HepG2 (cell line): Measurements from ENCODE around the gene MVK. TPM values are rescaled to one million over a fixed set of nuclear protein-coding genes. Genes with fewer than 3 reads are reported as not detected.
A peak's percentile ranks its signal among the peaks of the same experiment; 100 is the strongest.

Source experiments
- ATF6 ChIP-seq: sonication (generic); formaldehyde crosslinking; conservative IDR thresholded peaks from 2 replicates; pipeline ENCODE4 v1.4.0; 2020; ENCODE audit warnings: missing genetic modification reagents
- GATAD1 ChIP-seq: IDR thresholded peaks from 2 replicates; pipeline ENCODE4 v1.6.1; 2016; ENCODE audit warnings: missing genetic modification reagents, missing compliant biosample characterization
- HNF4A ChIP-seq: sonication (generic); formaldehyde crosslinking; IDR thresholded peaks from 2 replicates; pipeline ENCODE4 v1.4.0; 2020; ENCODE audit warnings: missing genetic modification reagents
- MXD1 ChIP-seq: sonication (generic); formaldehyde crosslinking; IDR thresholded peaks from 2 replicates; pipeline ENCODE4 v1.4.0; 2020; ENCODE audit warnings: mild to moderate bottlenecking, missing genetic modification reagents
- NFYB ChIP-seq: sonication (generic); formaldehyde crosslinking; IDR thresholded peaks from 2 replicates; pipeline ENCODE4 v1.4.0; 2020; ENCODE audit warnings: missing genetic modification reagents
- NFYC ChIP-seq: IDR thresholded peaks from 2 replicates; pipeline ENCODE4 v1.6.1; 2016; ENCODE audit warnings: missing genetic modification reagents, missing compliant biosample characterization
- NR3C1 ChIP-seq: sonication (generic); formaldehyde crosslinking; IDR thresholded peaks from 2 replicates; pipeline ENCODE4 v1.4.0; 2020; ENCODE audit warnings: missing genetic modification reagents
- PRDM15 ChIP-seq: sonication (generic); formaldehyde crosslinking; IDR thresholded peaks from 2 replicates; pipeline ENCODE4 v1.4.0; 2020; ENCODE audit warnings: missing genetic modification reagents
- RNF2 ChIP-seq: fragments of 450-650 bp; conservative IDR thresholded peaks from 2 replicates; pipeline ENCODE4 v1.6.1; 2016; ENCODE audit warnings: low read depth
- THYN1 ChIP-seq: sonication (generic); formaldehyde crosslinking; IDR thresholded peaks from 2 replicates; pipeline ENCODE4 v1.8.1; 2023; ENCODE audit warnings: low read depth, mild to moderate bottlenecking, moderate library complexity, missing genetic modification reagents, borderline replicate concordance
- ZNF292 ChIP-seq: sonication (generic); formaldehyde crosslinking; IDR thresholded peaks from 2 replicates; pipeline ENCODE4 v1.8.1; 2022; ENCODE audit warnings: mild to moderate bottlenecking, low read depth, missing genetic modification reagents, borderline replicate concordance
- ZNF564 ChIP-seq: sonication (generic); formaldehyde crosslinking; IDR thresholded peaks from 2 replicates; pipeline ENCODE4 v1.8.1; 2023; ENCODE audit warnings: mild to moderate bottlenecking, missing genetic modification reagents
- ZNF605 ChIP-seq: sonication (generic); formaldehyde crosslinking; IDR thresholded peaks from 2 replicates; pipeline ENCODE4 v1.8.0; 2022; ENCODE audit warnings: mild to moderate bottlenecking, missing genetic modification reagents
- polyA plus RNA-seq, 8 experiments: library from polyadenylated mRNA; depleted of rRNA in 3 of 8; stranded (reverse) in 7 of 8; unstranded in 1 of 8; fragments of >200 nt; fragmentation: Illumina TruSeq in 4 of 8; extraction: Trizol in 4 of 8; gene quantifications; 2 replicates each; pipeline versions ENCODE4 v1.2.1 to v1.2.3, GENCODE V29; 2011 to 2016; ENCODE audit warnings: low read depth in 4 of 8, missing spikeins in 1 of 8, mixed read lengths in 1 of 8; ENCODE audit not compliant: insufficient read depth in 1 of 8
- total RNA-seq, 5 experiments: library from RNA; depleted of rRNA; stranded (reverse); fragments of >200 nt; fragmentation: Illumina TruSeq; extraction: Trizol; gene quantifications; 2 replicates each; pipeline ENCODE4 v1.2.3, GENCODE V29; 2016; ENCODE audit warnings: low read depth in 1 of 5

MVK gene
- total and polyA plus RNA-seq, 2 of the 13 experiments (the other 11 are each of a cell fraction or from before 2014, with no cell fraction given): 11.6 to 66.9 TPM

GRCh38 chr12:109572506-109572845 lies 1.1 kb upstream of the MVK start (continued):
- peak; percentile 5; the same call in 1 of the 2 replicates for TF ChIP-seq PRDM15
- TF ChIP-seq NFYC (CRISPR knock-in tag): no peak
- TF ChIP-seq RNF2: no peak
- TF ChIP-seq ZNF564 (CRISPR knock-in tag): no peak
- 0 out of 2 replicates have a peak, but pooled peaks have one; percentile 3 for TF ChIP-seq ATF6 (CRISPR knock-in tag)
- TF ChIP-seq NFYB (CRISPR knock-in tag): no peak
- peak; percentile 69 for TF ChIP-seq HNF4A (CRISPR knock-in tag)
- TF ChIP-seq NR3C1 (CRISPR knock-in tag): no peak
- no peak for TF ChIP-seq ZNF292
- no peak for TF ChIP-seq MXD1
- no peak for TF ChIP-seq THYN1 (CRISPR knock-in tag)
- no peak for TF ChIP-seq GATAD1 (CRISPR knock-in tag)
- TF ChIP-seq ZNF605 (CRISPR knock-in tag): no peak; the same call in 1 of the 2 replicates
